PFSK-1 (cell line): ENCODE data around the gene WSCD2. TPM values are rescaled to one million over a fixed set of nuclear protein-coding genes. Genes with fewer than 3 reads are reported as not detected.

ENCODE experiments used
- FOXP2 ChIP-seq: optimal IDR thresholded peaks from 2 replicates; pipeline ENCODE3; 2011; ENCODE audit warnings: borderline replicate concordance, control low read depth, inconsistent platforms; ENCODE audit not compliant: insufficient read depth; ENCODE audit errors: extremely low read length, extremely low read depth
- POLR2AphosphoS5 ChIP-seq: IDR thresholded peaks from 2 replicates; pipeline ENCODE4 v1.6.1; 2012; ENCODE audit warnings: low read depth, mild to moderate bottlenecking, control low read depth, low read length, moderate library complexity
- SIN3A ChIP-seq: IDR thresholded peaks from 2 replicates; pipeline ENCODE4 v1.6.1; 2012; ENCODE audit warnings: mild to moderate bottlenecking, low read length, moderate library complexity, borderline replicate concordance; ENCODE audit not compliant: insufficient read depth
- TAF1 ChIP-seq: IDR thresholded peaks from 2 replicates; pipeline ENCODE4 v1.6.1; 2012; ENCODE audit warnings: low read length, control low read depth, borderline replicate concordance; ENCODE audit not compliant: insufficient read depth
- polyA plus RNA-seq: library from polyadenylated mRNA; unstranded; fragments of >200 nt; gene quantifications from one replicate; pipeline ENCODE4 v1.2.1, GENCODE V29; 2012; ENCODE audit warnings: low read depth, missing spikeins; ENCODE audit not compliant: insufficient read length
- TF ChIP-seq, protein P1 (sequence below), 2 experiments: IDR thresholded peaks; 2 replicates each; pipeline versions ENCODE4 v1.6.1 to v1.8.0; 2011 to 2012; ENCODE audit warnings: low read depth in 2 of 2, low read length in 2 of 2, control low read depth in 1 of 2, inconsistent platforms in 1 of 2, mild to moderate bottlenecking in 1 of 2, moderate library complexity in 1 of 2; ENCODE audit not compliant: insufficient read depth in 1 of 2

Gene WSCD2
- polyA plus RNA-seq = not detected

DNA sequence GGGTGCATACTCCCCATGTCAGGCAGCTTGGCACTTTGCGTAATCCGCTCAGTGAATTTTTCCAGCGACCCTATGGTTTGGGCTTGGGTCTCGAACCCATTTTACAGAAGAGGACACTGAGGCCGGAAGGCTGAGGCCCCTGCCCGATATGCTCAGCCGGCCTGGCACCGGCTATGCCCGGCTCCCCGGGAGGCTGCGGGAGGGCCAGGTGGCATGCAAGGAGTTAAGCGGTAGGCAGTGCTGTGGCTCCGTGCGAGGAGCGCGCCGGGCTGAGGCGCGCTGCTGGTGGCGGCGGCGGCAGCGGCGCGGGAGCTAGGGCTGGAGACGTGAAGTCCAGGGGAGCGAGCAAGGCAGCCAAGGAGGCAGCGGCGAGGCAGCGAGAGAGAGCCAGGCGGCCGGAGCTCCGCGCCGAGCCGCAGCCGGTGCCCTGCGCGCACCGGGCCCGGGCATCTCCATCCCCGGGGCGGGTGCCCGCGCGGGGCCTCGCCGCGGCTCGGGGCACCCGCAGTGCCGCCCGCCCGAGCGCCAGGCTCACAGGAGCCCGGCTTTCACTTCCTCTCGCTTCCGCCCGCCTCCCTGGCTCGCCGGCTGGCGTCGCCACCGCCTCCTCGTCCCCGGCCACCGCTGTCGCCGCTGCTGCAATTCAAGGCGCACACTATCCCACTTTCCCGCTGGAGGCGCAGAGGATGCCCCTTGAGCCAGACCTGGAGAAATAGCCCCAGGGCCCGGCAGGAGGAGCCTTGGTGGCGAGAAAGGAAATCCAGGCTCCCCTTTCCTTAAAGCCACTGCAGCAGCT lies at the start of gene WSCD2:
Gene WSCD2, plus strand, starts transcription at position 272 of the 796 bp plus-strand sequence. CDS start 66,545 bp downstream, outside the sequence.
- TF ChIP-seq, protein P1, sequence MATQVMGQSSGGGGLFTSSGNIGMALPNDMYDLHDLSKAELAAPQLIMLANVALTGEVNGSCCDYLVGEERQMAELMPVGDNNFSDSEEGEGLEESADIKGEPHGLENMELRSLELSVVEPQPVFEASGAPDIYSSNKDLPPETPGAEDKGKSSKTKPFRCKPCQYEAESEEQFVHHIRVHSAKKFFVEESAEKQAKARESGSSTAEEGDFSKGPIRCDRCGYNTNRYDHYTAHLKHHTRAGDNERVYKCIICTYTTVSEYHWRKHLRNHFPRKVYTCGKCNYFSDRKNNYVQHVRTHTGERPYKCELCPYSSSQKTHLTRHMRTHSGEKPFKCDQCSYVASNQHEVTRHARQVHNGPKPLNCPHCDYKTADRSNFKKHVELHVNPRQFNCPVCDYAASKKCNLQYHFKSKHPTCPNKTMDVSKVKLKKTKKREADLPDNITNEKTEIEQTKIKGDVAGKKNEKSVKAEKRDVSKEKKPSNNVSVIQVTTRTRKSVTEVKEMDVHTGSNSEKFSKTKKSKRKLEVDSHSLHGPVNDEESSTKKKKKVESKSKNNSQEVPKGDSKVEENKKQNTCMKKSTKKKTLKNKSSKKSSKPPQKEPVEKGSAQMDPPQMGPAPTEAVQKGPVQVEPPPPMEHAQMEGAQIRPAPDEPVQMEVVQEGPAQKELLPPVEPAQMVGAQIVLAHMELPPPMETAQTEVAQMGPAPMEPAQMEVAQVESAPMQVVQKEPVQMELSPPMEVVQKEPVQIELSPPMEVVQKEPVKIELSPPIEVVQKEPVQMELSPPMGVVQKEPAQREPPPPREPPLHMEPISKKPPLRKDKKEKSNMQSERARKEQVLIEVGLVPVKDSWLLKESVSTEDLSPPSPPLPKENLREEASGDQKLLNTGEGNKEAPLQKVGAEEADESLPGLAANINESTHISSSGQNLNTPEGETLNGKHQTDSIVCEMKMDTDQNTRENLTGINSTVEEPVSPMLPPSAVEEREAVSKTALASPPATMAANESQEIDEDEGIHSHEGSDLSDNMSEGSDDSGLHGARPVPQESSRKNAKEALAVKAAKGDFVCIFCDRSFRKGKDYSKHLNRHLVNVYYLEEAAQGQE (IDR thresholded peaks at IDR 0.05; ENCODE audit: insufficient read depth in 1 of 2, low read depth in 2 of 2, low read length in 2 of 2) = no peak
- TF ChIP-seq TAF1 (no peak), FOXP2 (no peak), POLR2AphosphoS5 (no peak), SIN3A (no peak)

DNA sequence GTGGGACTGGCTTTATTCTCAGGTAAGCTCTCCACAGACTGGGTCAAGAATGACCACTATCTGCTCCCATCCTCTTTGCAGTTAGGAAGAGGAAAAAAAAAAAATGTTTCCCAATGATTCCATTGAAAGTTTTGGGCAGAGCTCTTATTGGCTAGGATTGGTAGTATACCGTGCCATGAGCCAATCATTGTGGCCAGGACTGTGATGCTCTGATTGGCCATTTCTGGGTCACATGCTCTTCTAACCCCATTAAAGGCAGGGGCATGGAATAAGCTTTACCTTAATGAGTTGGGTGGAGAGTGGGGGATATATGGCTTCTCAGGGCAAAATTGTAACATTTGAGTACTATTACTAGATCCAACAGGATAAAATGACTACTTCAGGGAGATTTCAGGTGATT lies 49.4 kb upstream of the WSCD2 start:
- TF ChIP-seq, protein P1 (IDR thresholded peaks at IDR 0.05; ENCODE audit: insufficient read depth in 1 of 2, low read depth in 2 of 2, low read length in 2 of 2) = no peak
- no peak for TF ChIP-seq SIN3A
- no peak for TF ChIP-seq POLR2AphosphoS5
- TF ChIP-seq TAF1 = no peak
- no peak for TF ChIP-seq FOXP2

DNA sequence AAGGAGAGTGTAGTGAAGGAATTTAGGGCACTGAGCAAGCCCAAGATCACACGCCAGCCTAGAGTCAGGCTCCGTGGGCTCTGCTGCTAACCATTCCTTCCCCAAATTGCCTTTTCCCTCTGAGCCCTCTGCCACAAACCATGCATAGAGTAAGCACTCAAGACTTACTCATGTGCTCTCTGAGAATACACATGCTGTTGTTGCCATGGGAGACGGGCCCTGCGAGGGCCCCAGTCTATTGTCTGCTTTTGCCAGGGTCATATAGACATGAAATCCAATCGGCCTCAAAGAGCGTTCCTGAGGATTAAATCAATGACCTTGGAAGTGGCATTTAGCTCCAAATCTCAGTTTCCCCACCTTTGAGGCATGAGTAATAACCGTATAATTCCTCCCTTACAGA lies 48.7 kb upstream of the WSCD2 start:
- TF ChIP-seq, protein P1 (IDR thresholded peaks at IDR 0.05; ENCODE audit: insufficient read depth in 1 of 2, low read depth in 2 of 2, low read length in 2 of 2) = no peak
- no peak for TF ChIP-seq SIN3A
- TF ChIP-seq FOXP2 = no peak
- TF ChIP-seq TAF1 = no peak
- TF ChIP-seq POLR2AphosphoS5 = no peak

- TF ChIP-seq FOXP2 = no peak
- no peak for TF ChIP-seq SIN3A
- TF ChIP-seq POLR2AphosphoS5 = no peak
- no peak for TF ChIP-seq TAF1
- TF ChIP-seq, protein P1 (IDR thresholded peaks at IDR 0.05; ENCODE audit: insufficient read depth in 1 of 2, low read depth in 2 of 2, low read length in 2 of 2) = no peak
Observed at GRCh38 chr12:108082485-108082884, 46.6 kb upstream of the WSCD2 start.

DNA sequence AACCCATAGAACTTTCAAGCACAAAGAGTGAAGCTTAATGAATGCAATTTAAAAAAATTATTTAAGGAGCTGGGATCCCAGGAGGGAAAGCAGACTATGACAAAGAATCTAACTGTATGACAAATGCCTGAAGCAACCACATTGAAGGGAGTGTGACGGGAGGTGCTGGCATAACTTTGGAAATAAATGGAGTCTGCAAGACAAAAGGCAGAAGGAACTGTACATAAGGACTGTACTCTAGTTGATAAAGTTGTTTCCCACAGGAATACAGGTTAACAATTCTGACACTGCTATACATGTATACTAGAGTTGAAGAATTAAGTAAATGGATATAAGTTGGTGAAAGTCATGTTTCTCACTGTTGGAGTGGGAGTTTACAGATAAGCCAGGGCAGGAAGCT lies 41.2 kb upstream of the WSCD2 start:
- TF ChIP-seq FOXP2 = no peak
- TF ChIP-seq POLR2AphosphoS5 = no peak
- TF ChIP-seq, protein P1 (IDR thresholded peaks at IDR 0.05; ENCODE audit: insufficient read depth in 1 of 2, low read depth in 2 of 2, low read length in 2 of 2) = no peak
- TF ChIP-seq SIN3A = no peak
- no peak for TF ChIP-seq TAF1
